Hematopoietic multipotent progenitor cell treated with erythropoietin and hydrocortisone succinate and interleukin-3 and kit ligand, for 17 days (in vitro differentiated cells): ENCODE data around the gene LRIG1.

Experiments used
- DNase-seq: peaks from one replicate; pipeline ENCODE4 v3.0.0-alpha.2; 2015; ENCODE audit warnings: low spot score

LRIG1 gene

DNA sequence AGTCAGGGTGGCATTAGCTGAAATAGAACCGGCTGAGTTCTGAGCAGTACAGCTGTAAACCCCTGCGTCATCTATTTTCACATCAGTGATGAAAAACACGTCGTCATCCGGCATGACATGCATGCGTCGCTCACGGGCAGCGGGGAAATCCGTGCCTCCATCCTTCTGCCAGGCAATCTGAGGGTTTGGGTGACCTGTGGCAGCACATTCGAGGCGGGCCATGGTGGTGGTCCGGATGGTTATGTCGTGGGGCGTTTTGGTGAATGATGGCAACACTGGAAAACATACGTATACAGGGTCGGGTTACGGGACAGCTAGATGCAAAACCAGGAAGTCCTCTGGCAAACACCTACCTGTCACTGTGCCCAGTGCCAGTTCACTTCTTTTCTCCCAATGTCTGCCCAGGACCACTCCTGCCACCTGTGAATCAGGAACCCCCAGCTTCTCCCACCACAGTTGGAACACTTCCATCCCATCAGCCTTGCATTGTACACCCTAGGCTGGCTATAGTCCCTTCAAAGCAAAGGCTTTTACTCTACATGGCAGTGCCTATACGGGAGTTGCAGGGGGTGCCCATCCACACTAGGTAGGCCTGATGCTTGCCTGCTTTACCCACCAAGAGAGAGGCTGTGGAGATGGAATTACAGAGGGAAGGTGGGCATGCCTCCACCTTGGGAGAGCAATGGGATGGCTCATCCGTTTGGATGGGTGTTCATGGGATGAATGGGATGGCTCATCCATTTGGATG, 116.7 kb downstream of the LRIG1 start:
- DNase-seq = no peak

DNA sequence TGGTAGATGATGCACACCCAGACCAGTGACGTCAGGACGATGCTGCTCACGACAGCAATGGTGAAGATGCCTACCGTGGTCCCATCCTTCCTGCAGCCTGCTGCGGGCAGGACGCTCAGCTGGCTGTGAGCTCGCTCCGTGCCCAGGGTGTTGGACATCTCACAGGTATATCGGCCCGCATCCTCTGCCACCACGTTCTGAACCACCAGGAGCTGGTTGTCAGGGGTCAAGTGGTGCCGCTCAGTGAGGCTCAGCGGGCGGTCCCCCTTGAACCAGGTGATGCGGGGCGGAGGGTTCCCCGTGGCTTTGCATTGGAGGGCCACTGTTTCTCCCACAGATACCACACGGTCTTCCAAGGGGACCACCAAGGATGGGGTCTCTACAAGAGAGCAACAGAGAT, 117.8 kb downstream of the LRIG1 start:
- no peak for DNase-seq

DNA sequence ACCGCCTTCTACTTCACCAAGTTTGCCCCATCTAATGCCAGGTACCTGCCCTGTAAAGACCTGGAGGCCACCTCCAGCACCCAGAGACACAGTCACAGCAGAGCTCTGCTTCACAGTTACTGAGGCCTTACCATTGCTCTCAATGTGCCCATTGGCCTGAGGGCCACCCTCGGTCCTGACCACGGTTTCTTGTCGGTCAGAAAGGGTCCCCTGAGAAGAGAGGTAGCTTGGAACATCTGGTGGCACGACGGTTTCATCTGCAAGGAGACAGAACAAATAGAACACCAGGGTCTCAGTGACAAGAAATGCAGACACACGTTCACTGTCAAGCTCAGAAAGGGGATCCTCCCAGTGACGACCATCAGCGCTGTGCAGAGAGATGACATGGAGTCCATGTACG, 118.7 kb downstream of the LRIG1 start:
- no peak for DNase-seq

DNA sequence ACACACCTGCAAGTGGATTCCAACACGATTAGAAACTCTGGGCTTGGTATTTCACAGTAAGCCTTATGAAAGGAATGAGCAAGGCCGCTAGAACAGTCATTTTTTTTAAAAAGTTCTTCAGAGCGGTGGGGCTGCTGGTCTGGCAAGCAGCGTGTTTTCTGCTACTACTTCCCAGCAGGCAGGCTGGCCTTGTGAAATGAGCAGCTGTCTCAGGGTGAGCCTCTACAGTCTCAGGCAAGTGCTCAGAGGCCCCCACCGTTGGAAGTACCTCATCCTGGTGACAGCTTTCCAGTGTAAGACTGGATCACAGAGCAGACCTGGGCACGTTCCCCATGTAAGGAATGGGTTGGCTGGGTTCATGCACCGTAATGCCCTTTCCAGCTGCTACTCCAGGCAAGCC, 119.2 kb downstream of the LRIG1 start:
- no peak for DNase-seq

DNA sequence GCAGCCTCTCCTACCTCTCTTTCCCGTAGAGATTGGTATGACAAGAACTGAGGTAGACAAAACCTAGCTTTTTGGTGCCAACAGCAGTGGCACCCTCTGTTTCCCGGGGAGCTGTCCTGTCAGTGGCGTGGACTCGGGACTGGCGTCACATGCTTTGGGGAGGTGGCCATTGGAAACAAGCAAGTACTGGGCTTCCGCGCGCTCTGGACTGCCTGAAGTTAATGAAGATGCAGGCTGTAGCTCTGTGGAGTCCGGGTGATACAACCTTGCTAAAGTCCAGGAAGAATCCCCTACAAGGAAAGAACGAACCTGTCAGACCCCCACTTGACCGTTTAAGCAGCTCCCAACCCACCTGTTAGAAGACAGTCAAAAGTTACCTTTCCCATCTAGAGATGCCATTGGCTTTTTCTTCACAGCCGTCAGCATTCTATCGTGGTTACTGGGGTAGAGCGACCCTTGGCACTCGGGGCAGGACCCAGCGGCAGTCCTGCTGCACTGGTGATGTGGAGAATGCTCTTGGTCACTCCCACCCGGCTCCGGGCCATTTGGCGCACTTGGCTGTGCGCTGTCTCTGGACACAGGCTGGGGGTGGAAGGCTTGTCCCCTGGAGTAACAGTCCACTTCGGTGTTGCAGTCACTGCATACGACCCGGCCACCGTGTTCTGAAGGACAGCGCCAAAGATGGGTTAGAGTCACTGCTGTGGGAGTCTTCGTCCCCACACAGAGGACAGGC, 120.5 kb downstream of the LRIG1 start:
- no peak for DNase-seq

DNA sequence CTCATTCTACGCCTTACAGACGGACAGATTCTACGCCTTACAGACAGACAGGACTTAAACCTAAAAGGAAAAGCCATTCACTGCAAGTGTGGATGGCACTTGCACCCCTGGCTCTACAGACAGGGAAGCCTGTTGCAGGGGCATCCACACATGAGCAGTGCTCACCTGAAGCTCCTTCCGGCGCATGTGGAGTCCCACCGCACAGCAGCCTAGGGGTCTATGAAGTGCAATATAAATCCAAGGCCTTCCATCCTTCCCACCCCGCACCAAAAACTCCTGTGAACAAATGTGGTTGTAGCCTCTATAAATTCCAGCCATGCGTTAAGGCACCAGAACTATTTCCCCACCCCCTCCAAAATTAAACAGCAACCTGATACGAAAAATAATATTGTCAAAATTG, 121.3 kb downstream of the LRIG1 start:
- DNase-seq = no peak

DNA sequence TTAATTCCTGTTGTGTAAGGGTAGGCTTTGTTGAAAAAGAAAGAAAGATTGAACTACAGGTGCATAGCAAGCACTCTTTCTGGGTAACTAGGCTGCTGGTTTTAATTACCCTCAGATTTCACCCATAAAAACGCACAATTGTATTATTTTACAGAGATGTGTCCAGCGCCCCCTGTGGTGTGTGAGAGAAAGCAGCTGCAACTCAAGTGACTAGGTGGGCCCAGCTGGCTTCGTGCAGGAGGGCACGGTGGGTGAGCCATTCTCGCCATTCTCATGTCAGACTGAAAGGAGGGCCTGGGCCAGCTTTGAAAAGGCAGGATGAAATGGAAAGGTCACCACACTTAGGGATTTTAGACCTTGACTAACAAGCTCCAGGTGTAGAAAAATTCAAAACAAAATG, 122.6 kb downstream of the LRIG1 start:
- DNase-seq = no peak

DNA sequence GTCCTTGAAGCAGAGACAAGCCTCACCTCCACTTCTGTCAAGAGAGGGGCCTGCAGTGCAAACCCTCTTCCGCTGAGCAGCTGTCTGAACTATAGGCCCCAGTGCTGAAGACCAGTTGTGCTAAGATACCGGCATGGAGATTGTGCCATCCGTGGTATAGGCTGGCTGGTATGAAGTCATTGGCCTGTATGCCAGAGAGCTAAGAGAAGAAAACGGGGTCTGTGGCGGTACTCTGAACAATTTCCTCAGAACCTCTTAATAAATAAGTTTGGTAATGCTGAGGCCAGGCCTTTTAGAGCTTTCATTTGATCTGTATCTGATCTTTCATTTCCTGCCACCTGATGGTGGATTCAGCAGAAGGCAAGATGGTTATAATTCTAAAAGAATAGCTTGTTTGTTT, 123.0 kb downstream of the LRIG1 start:
- no peak for DNase-seq

DNA sequence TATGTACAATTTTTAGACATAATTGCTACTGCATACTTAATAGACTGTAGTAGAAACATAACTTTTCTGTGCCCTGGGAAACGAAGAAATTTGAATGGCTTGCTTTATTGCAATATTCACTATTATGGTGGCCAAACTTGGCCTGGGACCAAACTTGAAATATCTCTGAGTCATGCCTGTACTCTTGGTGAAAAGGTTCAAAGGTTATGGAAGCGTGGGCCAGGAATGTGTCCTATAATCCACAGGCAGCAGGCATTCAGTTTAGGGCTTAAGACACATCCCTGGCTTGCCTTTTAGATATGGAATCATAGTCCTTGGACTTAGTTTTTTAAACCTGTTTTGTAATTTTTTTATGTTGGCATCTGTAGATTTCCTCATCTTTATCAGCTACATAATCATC, 124.3 kb downstream of the LRIG1 start:
- no peak for DNase-seq

DNA sequence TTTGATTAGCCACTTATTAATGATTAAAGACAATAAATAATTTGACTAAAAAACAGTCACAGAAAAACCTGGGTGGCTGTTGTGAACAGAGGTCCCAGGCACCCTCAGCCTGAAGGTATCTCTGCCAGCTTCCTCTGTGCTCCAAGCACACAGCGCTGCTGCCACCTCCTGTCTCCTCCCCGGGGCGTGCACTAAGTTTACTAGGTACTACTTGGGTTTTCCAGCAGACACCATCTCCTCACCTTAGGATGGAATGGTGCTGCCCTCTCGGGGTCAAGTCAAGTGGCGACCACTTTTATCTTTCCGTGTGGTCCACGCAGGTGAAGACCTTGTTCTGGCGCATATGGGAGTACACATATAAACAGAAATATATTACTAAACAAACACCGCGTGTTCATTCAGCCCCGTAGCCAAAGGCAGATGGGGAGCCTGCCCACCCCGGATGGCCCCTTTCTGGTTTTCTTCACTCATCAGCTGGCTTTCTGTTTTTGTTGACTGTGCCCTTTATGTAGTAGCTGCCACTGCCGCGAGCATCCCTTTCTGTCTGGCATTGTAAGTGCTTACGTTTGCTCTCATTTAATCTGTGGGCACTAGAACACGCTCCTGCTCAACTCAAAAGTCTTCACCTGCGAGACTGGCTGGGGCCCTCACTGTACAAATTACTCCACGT, 128.0 kb downstream of the LRIG1 start:
- no peak for DNase-seq

DNA sequence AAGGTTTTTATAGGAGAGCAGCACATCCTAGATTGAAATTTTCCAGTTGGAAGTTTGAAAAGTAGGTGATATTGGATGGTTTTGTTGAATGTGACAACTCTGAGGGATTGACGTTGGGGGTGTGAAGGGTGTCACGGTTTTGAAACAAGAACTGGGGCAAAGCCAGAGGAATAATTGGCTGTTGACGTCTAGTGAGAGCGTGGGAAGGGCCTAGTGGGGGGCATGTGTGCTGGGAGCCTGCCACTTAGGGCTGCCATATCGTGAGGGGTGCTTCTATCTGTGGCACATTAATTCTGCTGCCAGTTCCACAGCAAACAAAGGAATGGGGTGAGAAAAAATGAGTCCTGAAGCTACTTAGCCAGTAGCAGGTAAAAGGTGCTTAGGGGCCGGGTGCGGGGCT, 129.4 kb downstream of the LRIG1 start:
- no peak for DNase-seq

DNA sequence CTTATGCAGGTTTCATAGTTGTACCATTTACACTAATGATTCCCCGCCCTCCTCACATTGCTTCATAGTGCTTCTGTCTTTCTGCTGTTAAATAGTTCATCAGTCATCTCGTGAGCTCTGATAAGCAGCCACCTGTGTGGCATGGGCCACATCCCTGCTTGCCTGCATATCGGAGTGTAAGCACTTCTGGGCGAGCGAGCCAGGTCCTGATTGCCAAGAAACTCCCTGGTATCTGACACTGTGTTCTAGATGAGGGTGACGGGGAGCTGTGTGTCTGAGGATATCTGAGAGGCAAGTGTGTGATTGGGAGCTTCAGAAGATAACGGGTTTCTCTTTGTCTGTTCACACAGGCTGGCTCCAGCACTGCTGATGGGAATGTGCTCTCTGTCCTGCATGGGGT, 130.6 kb downstream of the LRIG1 start:
- DNase-seq = no peak

DNA sequence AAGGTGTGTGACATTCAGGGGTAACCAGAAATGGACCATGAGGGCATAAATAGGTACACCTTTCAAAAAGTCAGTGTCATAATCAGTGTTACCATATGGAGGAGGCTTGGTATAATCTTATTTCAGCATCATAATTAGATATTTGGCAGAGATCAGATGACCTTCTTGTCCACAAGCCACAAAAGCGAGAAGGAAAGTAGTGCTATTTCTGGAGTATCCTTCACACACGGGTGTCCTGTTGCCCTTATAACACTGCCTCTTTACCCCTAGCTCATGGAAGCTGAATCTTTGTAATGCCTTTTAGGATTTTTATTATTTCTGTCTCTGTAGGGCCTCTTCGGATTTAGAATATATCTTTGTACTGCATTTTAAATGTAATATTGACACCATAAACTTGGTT, 132.8 kb downstream of the LRIG1 start:
- DNase-seq = no peak

DNA sequence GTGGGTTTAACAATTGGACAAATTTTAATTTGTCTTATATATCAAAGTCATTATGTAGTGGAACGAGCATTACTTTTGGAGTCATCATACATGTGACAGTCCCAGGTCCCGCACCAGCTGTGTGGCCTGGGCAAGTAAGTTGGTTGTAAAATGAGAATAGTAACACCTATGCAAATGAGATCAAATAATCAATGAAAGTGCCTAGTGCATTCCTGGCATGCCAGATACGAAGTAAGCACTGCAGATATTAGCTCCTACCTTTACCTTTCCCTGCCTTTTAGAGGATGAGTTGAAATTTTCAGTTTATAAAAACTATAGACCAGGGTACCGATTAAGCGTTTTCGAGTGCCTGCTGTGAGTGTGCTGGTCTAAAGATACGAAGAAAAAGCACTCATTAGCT, 134.1 kb downstream of the LRIG1 start:
- no peak for DNase-seq

DNA sequence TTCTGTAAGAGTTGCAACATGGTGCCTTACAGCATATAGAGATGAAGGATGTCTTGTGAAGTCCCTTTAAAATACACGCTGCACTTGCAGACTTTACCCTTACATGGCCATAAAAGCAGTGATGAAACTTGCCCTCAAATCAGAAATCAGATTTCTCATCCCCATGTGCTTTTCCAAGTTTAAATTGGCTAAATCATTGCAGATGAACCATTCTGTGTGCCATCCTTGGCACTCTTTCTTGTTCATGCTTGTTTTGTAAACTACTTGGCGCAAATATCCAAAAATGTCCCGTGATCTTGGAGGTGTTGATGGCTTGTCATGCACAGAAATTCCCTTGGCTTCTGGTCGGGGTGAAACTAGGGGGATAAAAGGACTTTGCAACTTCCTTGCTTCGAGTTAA, 135.7 kb downstream of the LRIG1 start:
- DNase-seq = no peak

DNA sequence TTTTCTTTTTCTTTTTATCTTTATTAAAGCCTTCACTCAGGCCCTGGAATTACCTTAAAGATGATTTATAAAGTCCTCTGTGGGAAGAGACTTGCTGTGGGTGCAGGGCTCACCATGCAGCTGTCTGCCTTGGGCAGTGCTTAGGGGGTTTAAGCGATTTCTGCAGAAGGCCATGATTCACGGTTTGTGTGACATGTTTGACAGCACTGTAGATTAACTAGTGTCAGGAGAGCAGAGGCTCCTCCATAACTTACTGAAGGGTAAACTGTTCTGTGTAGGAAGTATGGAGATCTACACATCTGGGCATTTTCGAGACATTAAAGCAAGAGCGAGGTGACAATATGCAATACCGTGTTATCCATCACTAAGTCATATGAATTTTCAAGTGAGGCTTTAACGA, 137.7 kb downstream of the LRIG1 start:
- DNase-seq = no peak

DNA sequence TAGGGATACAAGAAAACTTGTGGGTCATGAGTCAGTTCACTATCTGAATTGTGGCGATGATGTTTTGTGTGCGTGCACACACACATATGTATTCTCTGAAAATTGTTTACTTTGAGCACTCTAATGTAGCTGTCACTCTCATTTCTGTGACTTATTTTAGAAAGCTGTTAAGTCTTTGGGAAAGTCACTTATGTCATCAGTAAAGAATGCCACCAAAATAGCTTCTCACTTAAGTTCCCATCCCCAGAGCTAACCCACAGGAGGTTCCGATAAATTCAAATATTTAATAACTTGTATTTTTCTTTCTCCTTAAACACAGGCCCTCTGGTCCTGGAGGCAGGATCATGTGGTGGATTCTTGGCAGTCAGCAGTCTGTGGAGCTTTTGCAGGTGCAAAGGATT, 138.3 kb downstream of the LRIG1 start:
- no peak for DNase-seq

DNA sequence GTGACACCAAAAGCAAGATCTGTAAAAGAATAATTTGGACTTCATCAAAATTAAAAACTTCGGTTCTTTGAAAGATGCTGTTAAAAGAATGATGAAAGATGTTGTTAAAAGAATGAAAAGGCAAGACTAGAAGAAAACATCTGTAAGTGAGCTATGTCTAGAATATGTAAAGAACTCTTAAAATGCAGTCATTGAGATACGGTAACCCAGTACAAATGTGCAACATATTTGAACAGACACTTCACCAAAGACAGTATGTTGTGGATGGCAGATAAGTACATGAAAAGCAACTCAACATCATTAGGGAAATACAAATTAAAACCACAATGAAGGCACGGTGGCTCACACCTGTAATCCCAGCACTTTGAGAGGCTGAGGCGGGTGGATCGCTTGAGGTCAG, 139.5 kb downstream of the LRIG1 start:
- no peak for DNase-seq

DNA sequence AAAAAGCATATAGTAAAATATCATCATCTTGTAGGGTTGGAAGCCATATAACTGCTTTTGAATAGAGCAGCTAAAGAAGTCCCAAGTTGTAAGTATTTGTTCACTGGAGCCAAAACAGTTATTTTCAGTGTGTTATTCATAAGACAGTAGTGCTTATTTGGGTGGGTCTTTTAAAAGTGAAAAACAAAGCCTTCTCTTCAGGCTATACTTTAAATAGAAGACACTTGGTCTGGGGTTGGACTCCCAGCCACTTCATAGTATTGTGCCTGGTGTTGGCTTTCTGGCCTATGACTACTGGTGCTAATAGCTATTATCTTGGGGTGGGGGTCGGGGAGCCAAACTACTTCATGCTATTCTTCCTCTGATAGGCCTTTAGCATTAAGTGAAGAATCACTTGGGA, 144.8 kb downstream of the LRIG1 start:
- DNase-seq = no peak

DNA sequence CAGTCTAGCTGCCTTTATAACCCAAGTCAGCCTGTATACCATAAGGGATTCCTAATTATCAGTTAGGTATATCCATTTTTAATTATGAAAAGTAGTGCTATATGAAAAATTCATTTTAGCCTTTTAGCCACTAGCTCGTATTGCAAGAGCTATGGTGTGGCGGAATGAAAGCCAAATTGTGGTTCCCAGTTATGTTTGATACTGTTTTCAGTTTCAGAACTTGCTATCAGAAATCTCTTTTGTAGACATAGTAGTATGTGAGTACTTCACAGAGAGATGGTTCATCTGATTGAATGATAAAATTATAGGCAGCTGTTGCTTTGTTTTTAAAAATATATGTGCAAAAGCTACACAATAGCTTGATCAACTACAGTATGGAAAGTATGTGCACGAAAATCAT, 145.4 kb downstream of the LRIG1 start:
- DNase-seq = no peak

DNA sequence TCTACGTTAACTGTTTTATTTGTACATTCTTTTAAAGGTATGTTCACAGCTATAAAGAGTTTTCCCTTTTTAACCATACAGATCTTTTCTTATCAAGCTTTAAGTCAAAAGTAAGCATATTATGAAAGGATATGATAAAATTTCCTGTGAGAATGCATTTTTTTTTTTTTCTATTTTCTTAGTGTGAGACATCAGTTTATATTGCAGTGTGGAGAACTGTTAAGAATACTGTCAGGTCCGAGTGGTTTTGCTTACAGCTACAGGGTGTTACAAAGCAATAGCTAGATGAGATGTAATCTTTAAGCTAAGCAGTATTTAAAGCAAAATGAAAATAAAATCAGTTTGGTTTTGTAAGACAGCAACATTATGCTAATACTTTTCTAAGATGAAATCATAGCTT, 146.8 kb downstream of the LRIG1 start:
- no peak for DNase-seq

DNA sequence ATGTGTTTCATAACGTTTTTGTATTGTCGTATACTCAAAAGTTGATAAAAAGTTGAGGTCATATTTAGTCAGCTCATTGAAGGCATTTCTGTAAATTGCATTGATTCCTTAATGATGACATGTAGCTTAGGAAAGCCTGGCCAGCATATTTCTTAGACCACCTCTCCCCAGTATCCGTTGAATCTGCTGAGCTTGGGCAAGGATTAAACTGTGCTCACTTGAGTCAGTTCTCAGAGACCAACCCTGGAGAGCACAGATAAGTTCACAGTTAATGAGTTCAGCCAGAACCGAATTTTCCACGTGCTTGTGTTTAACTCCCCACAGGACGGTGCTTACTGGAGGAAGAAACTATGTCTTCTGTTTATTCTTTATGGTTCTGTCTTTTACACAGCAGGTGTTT, 147.3 kb downstream of the LRIG1 start:
- no peak for DNase-seq

DNA sequence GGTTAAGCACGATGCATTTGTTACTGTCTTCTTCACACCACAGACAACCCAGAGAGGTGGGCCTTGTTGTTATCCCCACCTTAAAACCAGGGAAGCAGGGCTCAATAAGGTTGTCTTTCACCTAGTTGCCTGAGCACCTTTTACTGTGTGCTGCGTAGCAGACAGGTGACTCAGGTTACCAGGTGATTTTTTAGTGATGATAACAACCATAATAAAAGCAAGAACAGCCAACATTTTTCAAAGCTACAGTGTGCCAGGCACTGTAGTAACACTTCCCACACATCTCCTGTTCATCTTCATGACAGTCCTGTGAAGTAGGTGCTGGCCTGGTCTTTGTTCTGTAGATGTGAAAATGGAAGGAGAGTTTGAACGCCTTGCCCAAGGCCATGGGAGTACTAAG, 147.8 kb downstream of the LRIG1 start:
- DNase-seq = no peak
